GM19351 (cell line): ENCODE results near the gene MBNL2.

Source experiments
- ATAC-seq: cut with Tn5 transposase; IDR thresholded peaks from one replicate; pipeline ENCODE4 v1.9.1; 2021; ENCODE audit warnings: mild to moderate bottlenecking, moderate library complexity; ENCODE audit not compliant: unreplicated experiment

The MBNL2 gene

DNA sequence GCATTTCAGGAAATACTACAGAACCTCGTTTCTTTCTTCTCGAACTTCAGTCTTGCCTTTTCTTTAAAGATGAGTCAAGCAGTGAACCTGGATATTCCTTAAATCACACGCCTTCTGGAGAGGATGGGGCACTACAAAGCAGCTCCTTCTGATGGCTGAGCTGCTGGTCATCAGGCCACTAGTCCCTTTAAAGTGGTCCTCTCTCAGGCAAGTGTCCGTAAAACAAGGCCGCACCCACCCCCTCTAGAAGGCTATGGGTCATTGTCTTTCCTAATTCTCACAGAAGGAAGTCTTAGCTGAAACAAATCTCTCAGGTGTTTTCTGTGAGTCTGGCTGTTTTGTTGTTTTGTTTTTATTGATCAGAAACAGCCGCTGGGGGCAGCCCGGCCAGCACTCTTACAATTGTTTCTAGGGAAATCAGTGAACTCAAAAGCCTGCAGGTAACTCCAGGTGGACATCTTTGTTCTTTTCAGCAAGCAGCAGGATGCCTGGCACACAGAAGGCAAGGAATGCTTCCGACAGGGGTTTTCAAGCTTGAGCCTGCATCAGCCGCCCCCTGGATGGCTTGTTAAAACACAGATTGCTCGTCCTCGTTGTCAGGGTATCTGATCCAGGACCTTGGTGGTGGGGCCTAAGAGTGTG lies 45.4 kb downstream of the MBNL2 start:
- no peak for ATAC-seq

DNA sequence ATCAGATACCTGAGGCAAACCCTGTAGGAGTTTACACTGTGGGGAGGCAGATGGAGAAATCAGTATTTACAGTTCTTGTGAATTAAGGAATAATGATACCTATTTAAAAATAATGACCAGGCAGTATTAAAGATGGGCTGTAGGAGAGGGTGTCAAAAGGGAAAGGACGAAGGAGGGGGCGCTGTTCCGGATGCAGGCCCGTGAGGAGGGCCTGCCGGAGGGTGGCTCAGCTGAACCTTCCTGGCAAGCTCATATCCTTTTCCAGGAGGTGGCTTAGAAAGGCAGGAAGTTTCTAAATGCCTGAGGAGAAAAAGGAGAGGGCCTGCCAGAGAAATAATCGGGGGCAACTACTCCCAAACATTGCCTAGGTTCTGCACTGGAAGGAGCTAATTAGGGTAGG lies 46.6 kb downstream of the MBNL2 start:
- ATAC-seq, result no peak

- ATAC-seq, result no peak
Observed at GRCh38 chr13:97269603-97270002, 47.5 kb downstream of the MBNL2 start.

- no peak for ATAC-seq
Observed at GRCh38 chr13:97272526-97272925, 50.4 kb downstream of the MBNL2 start.

DNA sequence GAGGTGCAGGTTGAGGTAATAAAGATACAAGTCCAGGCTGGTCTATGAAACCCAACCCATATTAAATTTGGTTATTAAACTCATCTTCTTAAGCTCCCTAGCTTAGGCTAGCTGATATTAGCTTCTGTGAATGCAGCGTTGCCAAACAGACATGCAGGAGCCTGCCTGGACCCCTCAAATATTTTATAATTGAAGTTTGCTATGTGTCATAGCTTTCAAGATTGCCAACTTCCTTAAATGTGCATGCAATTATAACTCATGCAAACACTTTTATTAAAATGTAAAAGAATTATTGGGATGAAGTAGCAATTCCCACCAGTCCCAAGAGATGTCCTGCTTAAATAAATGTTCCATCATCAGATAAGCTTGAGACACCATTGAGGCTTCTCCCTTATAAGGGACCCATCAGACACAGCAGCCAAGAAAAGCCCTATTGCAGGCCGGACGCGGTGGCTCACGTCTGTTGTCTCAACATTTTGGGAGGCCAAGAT lies 51.3 kb downstream of the MBNL2 start:
- ATAC-seq, result no peak

DNA sequence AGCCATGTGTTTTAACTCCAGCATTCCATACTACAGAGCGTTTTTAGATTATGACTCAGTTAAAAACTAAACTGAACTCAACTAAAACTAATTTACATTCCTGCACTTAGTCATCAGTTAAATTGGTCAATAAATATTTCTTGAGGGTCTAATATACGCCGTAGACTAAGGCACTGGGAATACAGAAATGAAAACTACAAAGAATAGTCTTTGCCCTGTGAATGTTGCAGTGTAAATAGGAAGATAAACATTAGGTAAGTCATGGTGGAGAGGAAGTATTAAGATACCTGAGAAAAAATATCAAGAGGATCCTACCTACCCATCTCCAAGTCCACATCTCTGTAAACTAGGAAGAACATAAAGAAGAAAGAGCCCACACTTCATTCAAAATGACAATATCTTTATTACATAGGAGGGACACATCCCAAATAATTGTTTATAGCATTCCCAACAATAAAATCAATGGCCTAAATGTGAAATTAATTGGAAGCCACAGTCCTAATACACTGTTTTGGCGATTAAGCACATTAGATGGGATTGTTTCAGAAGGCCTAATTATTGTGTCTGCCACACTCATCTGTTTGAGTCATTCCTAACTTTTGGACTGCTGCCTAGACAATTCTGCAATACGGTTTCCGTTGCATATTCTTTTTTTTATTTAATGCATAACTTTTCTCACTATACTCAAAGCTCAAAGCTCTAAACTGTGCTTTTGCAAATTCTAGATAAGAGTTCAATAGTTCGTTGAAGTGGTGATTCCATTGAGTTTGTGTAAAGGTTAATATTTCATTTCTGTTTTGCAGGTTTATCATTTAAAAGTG lies 52.9 kb downstream of the MBNL2 start:
- no peak for ATAC-seq

GRCh38 chr13:97275776-97276501 lies 53.8 kb downstream of the MBNL2 start:
- peak; percentile 40 for ATAC-seq

- ATAC-seq, result peak; percentile 47
Observed at GRCh38 chr13:97276862-97277269, 54.7 kb downstream of the MBNL2 start.

DNA sequence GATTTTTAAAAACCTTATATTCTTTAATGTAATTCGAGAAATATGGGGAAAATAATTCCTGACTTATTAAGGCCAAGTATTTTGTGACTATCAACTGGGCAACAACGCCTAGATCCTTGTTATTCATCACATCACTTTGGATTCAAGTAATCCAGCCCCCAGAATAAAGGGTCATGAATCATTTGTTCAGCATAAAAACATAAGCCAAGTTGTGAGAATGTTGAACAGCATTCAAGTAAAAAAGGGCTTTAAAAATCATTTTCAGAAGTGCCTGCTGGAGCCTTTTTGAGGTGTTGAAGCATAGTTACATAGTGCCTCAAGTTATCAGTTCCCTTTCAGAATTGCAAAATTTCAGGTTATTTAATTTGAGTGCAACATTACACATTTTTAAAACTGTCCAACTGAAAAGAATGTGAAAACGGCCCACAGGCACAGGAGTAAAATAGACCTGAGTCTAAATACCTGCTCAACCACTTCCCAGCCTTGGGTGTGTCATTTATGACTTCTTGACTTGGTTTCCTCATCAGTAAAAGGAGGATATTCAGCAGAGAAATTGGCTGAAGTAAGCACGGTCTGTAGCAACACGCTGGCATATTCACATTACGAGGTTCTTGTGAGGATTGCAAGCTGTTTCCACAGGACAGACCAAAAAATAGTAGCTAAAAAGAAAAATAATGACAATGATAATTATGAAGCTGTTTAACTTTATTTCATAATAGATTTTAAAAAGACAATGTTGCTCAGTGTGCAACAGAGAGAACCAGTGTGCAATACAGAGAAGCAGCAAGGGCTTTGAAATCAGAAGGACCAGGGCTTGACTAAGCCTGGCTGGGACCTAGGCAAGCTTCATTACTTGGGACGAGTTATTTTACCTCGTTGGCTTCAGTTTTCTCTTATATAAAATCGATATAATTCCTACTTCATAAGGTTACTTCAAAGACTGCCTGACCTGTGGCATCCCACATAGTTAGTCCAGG lies 56.6 kb downstream of the MBNL2 start:
- no peak for ATAC-seq

DNA sequence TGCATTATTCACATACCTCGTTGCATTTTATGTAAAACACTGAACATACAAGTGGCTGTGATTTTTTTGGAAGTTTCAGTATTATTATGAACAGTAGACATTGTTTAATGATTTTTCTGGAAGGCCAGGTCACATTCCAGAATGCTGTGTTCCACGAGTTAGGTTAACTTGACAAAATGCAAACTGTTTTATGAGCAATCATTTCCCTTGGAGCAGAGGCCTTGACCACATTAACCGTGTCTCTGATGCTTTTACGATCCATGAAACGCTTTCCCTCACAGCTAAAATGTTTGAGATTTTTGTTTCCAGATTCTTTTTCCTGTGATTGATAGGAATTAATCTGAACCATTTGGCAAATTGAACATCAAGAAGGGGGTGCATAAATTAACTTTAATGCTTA lies 57.8 kb downstream of the MBNL2 start:
- ATAC-seq, result no peak

DNA sequence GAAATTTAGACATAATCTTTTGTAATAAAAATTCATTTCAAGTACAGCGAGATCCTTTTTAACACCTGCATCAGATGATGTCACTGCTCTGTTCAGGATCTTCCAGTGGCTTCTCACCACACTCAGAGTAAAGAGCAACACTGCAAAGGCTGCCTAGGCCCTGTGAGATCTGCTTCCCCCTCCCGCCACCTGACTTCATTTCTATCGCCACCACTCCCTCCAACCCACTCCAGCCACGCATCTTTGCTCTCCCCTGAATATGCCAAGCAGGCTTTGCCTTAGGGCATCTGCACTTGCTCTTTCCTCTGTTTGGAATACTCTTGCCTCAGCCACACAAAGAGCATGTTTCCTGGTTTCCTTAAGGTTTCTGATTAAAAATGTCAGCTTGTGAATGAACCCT lies 58.3 kb downstream of the MBNL2 start:
- no peak for ATAC-seq

DNA sequence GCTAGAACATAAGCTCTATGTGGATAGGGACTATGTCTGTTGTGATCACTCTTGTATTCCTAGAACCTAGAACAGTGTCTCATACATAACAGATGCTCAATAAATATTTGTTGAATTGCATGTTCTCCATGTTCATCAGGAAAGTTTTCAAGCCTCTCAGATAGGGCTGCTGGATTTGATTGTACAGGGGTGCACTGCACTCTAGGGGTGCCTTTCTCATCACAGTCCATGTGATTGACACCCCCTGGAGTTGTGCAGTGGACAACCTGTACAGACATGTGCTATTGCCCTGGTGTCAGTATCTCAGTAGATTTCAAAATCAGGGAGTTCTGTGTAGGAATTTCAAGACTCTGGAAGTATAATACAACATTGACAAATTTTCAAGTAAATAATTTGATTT lies 58.9 kb downstream of the MBNL2 start:
- no peak for ATAC-seq

GRCh38 chr13:97282705-97283104 lies 60.6 kb downstream of the MBNL2 start:
- no peak for ATAC-seq

DNA sequence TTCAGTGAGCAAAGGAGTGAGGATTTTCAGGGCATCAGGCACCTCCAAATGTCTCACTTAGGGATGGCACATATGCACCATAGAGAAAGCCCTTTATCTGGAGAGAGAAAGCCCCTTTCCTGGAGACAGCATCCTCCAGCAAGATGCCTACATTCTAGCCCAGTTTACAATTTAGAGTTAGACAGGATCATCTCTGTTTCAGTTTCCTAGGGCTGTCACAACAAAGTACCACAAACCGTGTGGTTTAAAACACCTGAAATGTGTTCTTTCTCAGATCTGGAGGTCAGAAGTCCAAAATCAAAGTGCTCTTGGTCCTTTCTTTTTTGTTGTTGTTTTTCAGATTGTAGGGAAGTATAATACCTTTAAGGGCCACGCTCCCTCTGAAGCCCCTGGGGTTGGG lies 61.8 kb downstream of the MBNL2 start:
- peak; percentile 61 for ATAC-seq

DNA sequence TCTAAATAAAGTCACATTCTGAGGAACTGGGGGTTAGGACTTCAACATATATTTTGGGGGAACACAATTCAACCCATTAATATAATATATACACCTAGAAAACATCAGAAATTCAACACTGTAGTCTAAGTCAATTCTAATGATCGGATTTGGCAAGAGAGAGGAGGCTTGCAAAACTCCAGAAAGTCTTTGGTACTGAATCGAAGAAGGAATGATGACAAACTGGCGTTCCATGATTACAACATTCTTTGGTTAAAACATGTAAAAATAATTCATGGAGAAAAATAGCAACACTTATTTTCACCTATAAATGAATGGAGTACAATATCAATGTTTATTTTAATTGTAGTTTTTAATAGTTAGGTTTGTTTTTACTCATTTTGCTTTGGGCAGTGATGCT lies 62.4 kb downstream of the MBNL2 start:
- ATAC-seq, result no peak

GRCh38 chr13:97285221-97285955 lies 63.3 kb downstream of the MBNL2 start:
- no peak for ATAC-seq

DNA sequence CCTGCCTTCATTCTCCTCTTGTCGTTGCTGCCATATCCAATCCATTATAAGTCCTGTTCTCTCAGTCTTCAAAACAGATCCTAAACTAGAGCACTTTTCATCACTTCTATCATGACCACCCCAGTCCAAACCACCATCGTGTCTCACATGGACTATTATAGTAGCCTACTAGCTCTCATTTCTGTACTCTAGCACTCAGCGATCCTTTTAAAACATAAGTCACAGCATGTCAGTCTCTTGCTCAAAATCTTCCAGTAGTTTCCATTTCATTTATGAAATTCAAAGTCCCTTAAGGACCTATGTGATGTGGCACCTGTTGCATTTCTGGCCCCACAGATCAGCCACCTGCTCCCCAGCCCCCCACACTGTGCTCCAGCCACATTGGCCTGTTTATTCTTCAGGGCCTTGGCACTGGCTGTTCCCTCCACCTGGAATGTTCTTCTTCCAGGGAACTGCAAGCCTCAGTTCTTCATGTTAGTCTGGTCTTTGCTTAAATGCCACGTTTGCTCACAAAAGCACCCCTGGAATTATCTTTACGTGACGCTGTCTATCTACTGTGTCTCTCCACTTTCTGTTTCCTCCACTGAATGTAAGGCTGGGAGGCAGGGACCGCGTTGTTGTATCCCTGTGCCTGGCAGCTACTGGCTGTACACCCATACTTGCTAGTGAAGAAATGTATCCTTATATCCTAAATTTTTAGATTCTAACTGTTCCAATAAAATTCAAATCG lies 64.3 kb downstream of the MBNL2 start:
- ATAC-seq, result no peak

- ATAC-seq, result no peak
Observed at GRCh38 chr13:97287047-97287383, 64.9 kb downstream of the MBNL2 start.

DNA sequence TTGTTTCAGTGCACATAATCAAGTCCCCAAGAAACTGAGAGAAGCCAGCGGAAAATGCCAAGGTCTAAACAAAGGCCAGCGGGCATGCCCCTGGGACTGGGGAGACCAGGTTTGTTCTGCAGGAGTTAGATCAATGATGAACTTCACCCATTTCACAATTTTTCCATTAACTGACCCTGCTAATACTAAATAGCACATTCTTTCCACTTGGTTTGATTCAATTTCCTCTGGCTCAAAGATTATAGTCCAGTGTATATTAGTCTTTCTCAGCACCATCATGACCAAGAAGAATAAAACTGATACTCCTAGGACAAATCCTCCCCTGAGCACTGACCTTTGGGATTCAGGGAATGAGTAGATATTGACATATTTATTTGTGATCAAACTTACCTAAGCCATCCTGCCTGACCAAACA lies 66.4 kb downstream of the MBNL2 start:
- no peak for ATAC-seq
